Kidney tubule cell (primary cell): ENCODE measurements around the gene AHCYL1.

Source experiments
- DNase-seq: peaks from one replicate; pipeline ENCODE4 v3.0.0-alpha.2; 2018; ENCODE audit warnings: low spot score

AHCYL1 gene

GRCh38 chr1:109977225-109977624 is 7.3 kb upstream of the AHCYL1 start:
- DNase-seq, result no peak

GRCh38 chr1:109977657-109978378 is 6.7 kb upstream of the AHCYL1 start:
- no peak for DNase-seq

DNA sequence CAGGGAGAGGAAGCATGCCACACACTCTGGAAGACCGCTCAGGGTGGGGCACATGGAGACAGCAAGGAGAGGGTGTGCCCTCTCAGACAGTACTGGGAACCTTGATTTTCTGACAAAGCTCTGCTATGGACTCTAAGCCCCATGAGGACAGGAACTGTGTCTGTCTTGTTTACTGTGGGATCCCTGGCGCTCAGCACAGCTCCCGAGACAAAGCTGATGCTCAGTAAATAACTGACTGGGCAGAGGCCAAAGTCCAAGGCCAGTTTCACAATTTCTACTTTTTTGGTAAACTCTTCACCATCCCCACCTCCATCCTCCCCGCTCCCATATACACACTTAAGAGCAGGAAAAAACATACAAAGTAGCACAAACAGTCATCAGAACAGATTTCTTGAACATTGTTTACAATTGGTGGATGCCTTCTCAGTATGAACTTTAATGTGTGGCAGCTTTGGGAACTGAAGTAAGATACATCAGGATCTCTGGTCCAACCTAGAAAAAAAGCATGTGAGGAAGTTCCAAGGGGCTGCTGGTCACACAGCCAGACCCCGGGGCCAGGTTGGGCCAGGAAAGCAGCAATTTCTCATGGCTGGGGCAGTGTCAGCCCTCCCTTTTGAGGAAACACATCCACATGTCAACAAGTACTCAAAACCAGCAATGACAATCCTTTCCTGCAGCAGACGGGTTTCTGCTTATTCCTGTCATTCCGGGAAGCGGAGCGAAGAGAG is 5.6 kb upstream of the AHCYL1 start:
- DNase-seq, result no peak

DNA sequence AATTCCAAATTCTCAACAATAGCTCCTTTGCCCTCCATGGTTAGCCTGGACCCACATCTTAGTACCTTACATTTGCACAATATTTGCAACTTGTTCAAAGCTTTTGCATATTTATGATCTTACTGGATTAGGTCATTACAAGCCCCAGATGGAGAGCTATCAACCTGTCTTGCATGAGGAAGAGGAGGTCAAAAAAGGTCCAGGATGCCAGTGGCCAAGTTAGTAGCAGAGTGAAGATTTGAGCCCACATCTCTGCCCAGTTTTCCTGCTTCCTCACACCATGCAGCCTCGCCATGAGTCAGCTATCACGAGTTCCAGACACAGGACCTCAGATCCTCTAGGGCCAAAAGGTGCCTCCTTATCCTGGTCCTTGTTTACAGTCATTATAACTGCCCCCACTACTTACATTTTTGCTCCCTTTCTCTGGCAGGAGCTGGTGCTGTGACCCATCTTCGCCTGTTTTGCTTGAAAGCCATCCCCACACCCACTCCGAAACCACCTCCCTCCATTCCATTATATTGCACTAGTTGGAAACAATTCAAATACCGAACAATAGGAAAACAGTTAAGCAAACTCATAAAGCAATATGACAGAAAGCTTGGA is 5.0 kb upstream of the AHCYL1 start:
- DNase-seq, result peak; percentile 80

DNA sequence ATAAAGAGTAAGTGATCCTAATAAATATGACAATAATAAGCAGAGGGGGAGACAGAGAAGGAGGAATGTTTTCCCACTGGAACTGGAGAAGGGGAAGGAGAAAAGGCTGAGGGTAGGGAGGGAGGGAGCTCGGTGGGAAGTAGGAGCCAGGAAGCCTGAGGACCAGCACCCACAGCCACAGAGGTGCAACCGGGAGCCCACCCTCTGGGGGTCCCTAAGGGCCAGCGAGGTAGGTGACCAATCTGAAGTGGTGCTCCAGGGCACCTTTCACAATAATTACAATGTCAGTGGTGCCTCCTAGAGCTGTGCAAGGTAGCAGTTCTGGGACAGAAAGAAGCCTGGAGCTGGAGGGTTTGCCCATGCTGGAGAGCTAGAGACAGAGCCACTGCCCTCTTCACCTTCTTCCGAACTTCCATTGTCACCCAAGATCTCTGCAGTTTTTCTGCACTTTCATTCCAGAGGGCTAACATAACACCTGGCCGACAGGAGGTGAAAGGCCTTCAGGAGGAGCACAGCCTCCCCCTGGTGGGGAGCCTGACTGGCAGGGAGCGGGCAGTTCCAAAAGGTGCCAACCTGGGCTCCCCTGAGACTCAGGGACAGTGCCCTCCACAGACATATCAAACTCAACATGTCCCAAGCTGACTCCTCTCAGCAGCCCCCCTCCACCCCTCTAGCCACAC is 4.1 kb upstream of the AHCYL1 start:
- peak; percentile 75 for DNase-seq

GRCh38 chr1:109981004-109981335 is 3.6 kb upstream of the AHCYL1 start:
- DNase-seq, result no peak

GRCh38 chr1:109983380-109984189 is 980 bp upstream of the AHCYL1 start:
- no peak for DNase-seq

DNA sequence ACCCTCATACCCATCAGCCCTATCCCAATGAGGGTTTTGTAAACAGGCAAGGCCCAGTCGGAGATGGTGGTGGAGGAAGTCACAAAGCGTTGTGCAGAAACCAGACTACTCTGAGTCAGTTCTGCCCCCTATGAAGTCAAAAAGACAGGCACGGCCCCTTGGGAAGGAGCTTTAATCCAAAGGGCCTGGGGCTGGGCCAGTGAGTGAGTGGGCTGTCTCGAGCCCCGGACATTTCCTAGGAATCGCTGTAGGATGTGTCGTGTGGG is 442 bp upstream of the AHCYL1 start:
- no peak for DNase-seq

DNA sequence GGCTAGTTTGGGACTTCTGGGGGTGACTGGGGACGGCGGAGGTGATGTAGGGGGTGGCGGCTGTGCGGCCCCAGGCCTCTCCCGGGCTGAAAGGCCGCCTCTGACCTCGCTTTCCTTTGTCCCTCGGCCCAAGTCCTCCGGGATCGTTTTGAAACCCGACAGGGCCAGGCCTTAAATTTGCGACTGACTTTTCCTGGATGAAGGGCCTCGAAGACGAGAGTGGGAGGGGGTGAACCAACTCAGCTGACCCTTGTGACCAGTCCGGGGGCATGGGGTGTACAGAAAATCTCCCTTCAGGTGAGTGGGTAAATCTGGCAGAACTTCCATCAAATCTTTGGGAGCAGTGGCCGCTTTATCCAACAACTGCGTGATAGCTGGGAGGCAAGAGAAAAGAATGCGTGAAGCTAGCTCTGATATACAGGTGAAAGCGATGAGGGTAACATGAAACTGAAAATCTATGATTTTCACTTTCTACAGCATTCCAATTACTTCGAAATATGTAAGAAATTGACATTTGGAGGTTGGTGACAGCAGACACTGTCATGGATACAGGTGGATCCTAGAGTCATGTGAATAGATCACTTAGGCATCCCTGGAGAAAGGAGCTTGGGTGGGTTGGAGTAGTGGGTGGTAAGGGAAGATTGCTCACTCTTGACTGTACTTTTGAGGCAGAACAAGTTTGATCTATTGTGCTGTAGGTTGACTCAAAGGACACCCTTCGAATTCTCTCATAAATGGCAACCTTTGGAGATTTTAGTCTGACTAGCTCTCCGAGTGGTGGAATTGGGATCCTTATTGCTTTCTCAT is 885 bp downstream of the AHCYL1 start:
- no peak for DNase-seq

- DNase-seq, result no peak
These were observed 1.5 kb downstream of the AHCYL1 start for GRCh38 chr1:109986054-109986444.

- DNase-seq, result no peak
These were observed 3.9 kb downstream of the AHCYL1 start for GRCh38 chr1:109988349-109988914.

GRCh38 chr1:109989506-109990301 is 5.1 kb downstream of the AHCYL1 start:
- DNase-seq, result peak; percentile 54

DNA sequence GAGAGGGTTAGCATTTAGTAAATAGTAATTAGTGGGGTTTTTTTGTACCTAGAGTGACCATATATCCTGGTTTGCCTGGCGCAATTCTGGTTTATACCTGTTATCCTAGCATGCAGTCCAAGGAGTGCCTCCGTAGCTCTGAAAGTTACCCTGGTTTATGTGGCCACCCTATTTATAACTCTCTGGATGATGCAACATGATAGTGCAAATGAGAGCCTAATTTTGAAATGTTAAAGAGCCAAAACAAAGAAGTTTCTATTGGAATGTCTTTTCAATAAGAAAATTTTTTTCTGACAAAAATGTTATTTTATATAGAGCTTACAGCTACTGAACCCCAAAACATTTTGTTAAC is 5.7 kb downstream of the AHCYL1 start:
- DNase-seq, result no peak

GRCh38 chr1:109991400-109991925 is 6.9 kb downstream of the AHCYL1 start:
- no peak for DNase-seq

GRCh38 chr1:109993885-109994284 is 9.3 kb downstream of the AHCYL1 start:
- no peak for DNase-seq

GRCh38 chr1:109994654-109995053 is 10.1 kb downstream of the AHCYL1 start:
- no peak for DNase-seq

DNA sequence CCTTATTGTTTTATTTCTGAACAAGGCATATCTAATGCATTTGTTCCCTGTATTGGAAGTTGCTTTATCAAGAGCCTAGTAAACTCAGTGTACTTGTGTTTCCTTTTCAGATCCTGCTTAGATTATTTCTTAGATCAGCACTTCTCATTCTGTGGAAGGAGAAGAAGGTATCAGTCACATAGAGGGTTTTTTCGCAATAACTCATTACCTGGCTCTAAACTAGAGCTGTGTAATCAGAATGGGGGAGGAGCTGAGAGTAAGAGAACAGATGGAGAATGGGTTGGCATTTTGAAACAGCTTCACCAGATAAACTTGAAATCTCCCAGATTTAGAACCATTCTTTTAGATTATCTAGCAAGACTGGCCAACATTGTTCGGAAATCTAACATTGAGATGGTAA is 11.0 kb downstream of the AHCYL1 start:
- no peak for DNase-seq

DNA sequence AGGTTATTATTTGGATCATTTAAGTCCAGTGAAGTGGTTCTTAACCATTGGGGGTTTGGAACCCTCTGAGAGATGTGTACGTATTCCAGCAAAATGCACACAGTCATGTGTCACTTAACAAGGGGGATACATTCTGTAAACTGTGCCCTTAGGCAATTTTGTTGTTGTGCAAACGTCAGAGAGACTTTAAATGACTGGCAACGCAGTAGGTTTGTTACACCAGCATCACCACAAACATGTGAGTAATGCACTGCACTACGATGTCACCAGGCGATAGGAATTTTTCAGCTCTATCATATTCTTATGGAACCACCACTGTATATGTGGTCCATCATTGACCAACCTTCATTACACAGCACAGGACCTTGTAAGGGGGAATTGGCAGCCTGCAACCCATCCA is 11.9 kb downstream of the AHCYL1 start:
- peak; percentile 41 for DNase-seq

- DNase-seq, result no peak
These were observed 12.8 kb downstream of the AHCYL1 start for GRCh38 chr1:109997204-109997866.

DNA sequence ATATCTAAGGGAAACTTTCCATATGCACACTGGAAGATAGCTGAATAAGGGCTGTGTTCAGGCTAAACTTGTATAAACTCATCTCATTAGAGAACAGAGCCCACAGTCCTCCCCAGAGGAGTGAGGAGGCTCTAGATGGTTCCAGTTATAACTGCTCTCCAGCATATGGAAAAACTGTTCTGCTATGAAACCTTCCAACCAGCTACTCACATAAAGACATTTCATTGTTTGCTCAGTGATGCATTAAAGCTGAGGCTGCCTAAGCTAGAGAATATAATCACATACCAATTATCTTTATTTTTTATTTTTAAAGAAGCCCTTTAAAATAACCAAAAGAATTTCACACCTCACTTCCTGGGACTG is 13.3 kb downstream of the AHCYL1 start:
- DNase-seq, result no peak
